Measurements from ENCODE around the gene SYTL1.

The SYTL1 gene

GRCh38 chr1:27348861-27349783, 7.3 kb downstream of the SYTL1 start:
- no peak for DNase-seq (ENCODE audit: low spot score)

- no peak for DNase-seq (ENCODE audit: low spot score)
Observed at GRCh38 chr1:27349784-27350662, 8.2 kb downstream of the SYTL1 start.

- DNase-seq (ENCODE audit: low spot score) = no peak
Observed at GRCh38 chr1:27350663-27351540, 9.1 kb downstream of the SYTL1 start.

- DNase-seq (ENCODE audit: low spot score) = no peak
Observed at GRCh38 chr1:27351541-27352107, 9.8 kb downstream of the SYTL1 start.

GRCh38 chr1:27353166-27353565, 11.3 kb downstream of the SYTL1 start:
- no peak for DNase-seq (ENCODE audit: low spot score)

GRCh38 chr1:27353629-27354028, 11.8 kb downstream of the SYTL1 start:
- DNase-seq (ENCODE audit: low spot score) = no peak

- no peak for DNase-seq (ENCODE audit: low spot score)
Observed at GRCh38 chr1:27355683-27356082, 13.9 kb downstream of the SYTL1 start.

GRCh38 chr1:27356277-27356618, 14.4 kb downstream of the SYTL1 start:
- no peak for DNase-seq (ENCODE audit: low spot score)

- no peak for DNase-seq (ENCODE audit: low spot score)
Observed at GRCh38 chr1:27356619-27357280, 14.9 kb downstream of the SYTL1 start.

GRCh38 chr1:27357281-27358037, 15.6 kb downstream of the SYTL1 start:
- DNase-seq (ENCODE audit: low spot score) = peak; percentile 11

GRCh38 chr1:27358038-27358927, 16.5 kb downstream of the SYTL1 start:
- no peak for DNase-seq (ENCODE audit: low spot score)

- no peak for DNase-seq (ENCODE audit: low spot score)
Observed at GRCh38 chr1:27358928-27359313, 17.1 kb downstream of the SYTL1 start.

- no peak for DNase-seq (ENCODE audit: low spot score)
Observed at GRCh38 chr1:27359822-27360158, 18.0 kb downstream of the SYTL1 start.

GRCh38 chr1:27360159-27361043, 18.6 kb downstream of the SYTL1 start:
- DNase-seq (ENCODE audit: low spot score) = no peak

- DNase-seq (ENCODE audit: low spot score) = no peak
Observed at GRCh38 chr1:27361044-27361402, 19.2 kb downstream of the SYTL1 start.

- no peak for DNase-seq (ENCODE audit: low spot score)
Observed at GRCh38 chr1:27361553-27361952, 19.7 kb downstream of the SYTL1 start.

- DNase-seq (ENCODE audit: low spot score) = no peak
Observed at GRCh38 chr1:27363766-27364695, 22.2 kb downstream of the SYTL1 start.

Measured in pons (tissue), 1 donor.